Tongue (tissue), 2 donors: ENCODE measurements around the gene NKX2-1. TPM values are rescaled to one million over a fixed set of nuclear protein-coding genes. Genes with fewer than 3 reads are reported as not detected.
"Not testable (repeated sequence)": the region's sequence is repeated elsewhere in the genome, so short reads cannot be mapped to it uniquely, and the experiment has no call there.

Experiments used
- DNase-seq: peaks from one replicate; pipeline ENCODE4 v3.0.0-alpha.2; 2015
- total RNA-seq: library from RNA; depleted of rRNA; stranded (reverse); fragments of >200 nt; gene quantifications from one replicate; pipeline ENCODE4 v1.2.3, GENCODE V29; 2014

The NKX2-1 gene
- total RNA-seq, result not detected

DNA sequence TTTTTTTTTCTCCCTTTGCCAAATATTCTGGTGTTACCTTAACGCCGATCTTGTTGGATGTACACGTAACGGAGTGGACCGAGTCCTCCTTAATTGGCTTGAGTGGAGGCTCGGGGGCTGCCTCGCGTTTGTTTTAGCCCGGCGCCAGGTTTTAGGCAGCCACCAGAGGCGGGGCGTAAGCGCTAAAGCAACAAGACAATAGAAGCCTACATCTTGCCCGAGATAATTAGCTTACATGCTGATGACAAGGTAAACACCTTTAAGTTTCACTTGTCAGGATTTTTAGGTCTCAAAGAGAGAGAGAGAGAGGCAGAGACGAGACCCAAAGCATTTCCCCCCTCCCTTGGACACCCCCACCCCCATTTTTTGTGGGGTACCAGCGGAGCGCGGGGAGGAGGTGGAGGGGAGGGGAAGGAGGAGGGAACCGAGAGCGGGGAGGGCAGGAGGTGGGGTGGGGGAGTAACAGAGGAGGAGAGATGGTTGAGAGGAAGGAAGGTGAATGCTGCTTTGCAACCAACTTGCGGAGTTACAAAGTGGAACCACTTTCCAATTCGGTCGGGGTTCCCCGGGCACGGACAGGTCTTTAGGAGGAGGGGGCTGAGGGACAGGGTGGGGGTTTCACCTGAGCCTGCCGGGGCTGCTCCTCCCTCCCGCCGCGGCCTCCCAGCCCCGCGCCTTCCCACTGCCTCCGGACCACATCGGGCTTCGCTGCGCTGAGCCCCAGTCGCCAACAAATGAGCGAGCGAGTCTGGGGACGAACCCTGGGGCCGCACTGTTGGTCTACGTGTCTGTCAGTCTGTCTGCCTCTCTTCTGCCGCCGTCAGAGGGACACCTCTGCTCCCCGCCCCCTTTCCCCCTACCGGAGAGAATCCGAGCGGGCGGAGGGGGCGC, at the start of gene NKX2-1:
TSS of gene NKX2-1 (minus strand) at position 802 of the 891 bp plus-strand sequence. CDS start at position 699, 103 bp downstream.
- DNase-seq, result no peak

DNA sequence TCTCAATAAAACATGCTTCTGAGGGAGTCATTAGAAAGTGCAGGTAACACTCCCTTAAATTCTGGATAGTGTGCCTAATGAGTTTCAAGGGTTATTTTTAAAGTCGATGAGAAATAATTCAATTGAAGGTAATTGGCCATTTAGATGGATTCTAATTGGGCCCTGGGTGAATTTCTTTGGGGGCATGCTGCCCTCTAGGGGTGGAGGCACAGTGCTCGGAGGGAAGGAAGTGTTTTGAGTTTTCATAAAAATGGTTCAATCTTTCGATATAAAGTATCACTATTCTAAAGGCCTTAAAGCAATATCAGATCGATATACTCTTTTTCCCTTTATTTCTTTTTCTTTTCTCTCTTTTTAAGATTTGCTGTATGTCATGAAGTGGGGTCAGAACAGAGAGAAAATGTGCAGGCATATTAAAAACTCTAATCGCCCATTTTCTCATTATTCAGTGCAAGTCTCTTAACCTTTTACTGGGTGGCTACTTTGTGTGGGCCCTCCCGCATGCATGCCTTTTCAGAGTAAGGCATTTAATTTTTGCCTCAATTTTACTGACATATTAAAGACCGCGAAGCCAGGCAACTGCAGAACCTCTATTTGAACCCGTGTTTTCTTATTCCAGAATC, 36.9 kb upstream of the NKX2-1 start:
- DNase-seq, result peak; percentile 23

DNA sequence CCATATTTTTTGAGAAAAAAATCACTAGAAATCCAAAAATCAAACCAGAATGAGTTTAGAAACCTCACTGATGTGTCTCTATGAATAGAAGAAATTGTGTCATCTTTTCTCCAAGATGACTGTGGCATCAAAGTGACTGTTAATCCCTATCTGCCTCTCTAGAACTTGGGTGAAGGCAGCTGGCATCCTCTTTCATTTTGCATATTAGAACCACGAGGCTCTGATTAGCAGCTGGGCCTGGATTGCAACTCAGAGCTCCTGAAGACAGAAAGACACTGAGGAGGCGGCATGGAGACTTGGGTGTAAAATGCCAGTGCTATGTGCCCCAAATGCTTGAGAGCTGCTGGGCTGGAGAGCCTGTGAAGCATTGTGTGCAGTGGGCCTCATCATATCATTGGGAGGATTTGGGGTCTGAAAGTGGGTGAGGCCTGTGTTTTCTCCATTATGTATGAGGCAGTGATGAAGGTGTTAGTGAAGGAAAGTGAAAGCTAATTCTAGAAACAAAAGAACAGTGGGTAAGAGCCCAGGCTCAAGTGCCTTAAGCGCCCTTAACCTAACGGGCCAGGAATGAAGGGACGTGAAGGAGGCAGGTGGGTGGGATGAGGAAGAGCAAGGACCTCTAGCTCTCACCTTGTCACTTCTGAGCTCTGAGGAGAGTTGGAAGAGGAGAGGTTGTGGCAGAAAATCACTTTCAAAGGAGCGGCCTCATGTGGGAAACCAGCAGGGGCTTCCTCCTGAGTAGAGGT, 36.1 kb upstream of the NKX2-1 start:
- DNase-seq, result no peak

- peak; percentile 69 for DNase-seq
Measured at GRCh38 chr14:36553656-36554260, 33.7 kb upstream of the NKX2-1 start.

GRCh38 chr14:36550899-36551298, 30.9 kb upstream of the NKX2-1 start:
- no peak for DNase-seq

DNA sequence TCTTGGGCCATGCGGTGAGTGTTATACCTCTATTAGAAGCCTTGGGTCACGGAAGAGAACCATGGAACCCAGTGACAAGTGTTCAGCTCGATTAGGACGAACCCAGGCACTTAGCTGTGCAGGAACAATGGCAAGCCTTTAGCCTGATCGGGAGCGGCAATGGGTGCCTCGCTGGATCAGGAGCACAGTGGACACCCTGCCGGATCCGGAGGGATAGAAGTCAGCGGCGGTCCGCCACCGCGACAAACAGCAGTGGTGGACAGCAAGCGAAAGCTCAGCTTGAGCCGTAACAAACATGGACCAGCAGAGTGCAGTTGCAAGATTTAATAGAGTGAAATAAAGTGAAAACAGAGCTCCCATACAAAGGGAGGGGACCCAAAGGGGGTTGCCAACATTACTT, 24.2 kb upstream of the NKX2-1 start:
- not testable (repeated sequence) for DNase-seq

DNA sequence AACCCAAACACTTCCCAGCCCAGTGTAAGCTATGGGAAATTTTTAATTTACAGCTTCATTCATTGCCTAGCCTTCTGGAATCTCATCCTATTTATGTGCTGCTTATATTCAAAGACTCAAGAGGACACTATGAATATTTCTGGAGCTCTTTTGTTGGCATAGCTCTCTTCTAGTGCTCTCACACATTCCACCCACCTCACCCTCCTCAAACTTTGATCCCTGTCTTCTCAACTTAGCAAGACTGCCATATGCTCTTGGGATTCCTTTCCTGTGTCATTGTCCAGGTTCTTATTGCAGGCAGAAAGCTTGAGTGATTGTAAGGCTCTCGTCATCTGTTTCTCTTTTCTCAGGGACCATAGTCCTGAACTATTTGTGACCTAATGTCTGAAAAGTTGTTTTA, 18.0 kb upstream of the NKX2-1 start:
- DNase-seq, result no peak

GRCh38 chr14:36529062-36529461, 9.0 kb upstream of the NKX2-1 start:
- DNase-seq, result no peak

DNA sequence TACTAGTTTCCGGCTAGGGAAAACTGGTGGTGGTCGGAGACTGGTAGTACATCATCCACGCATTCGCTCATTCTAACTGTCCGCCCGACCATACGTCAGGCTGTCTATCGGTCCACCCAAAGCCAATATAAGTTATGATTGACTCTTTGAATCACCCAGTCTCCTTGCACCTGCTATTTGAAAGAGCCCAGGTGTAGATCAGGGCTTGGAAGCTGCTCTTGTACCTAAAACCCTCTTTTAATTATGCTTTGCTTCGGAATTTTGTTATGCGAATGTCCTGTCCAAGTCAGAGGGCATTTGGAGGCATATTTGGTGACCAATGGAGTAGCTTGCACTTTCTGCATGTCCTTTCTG, 5.7 kb upstream of the NKX2-1 start:
- no peak for DNase-seq

GRCh38 chr14:36524874-36525745, 5.1 kb upstream of the NKX2-1 start:
- DNase-seq, result no peak

GRCh38 chr14:36524220-36524837, 4.3 kb upstream of the NKX2-1 start:
- no peak for DNase-seq

GRCh38 chr14:36522972-36523715, 3.1 kb upstream of the NKX2-1 start:
- no peak for DNase-seq

GRCh38 chr14:36522347-36522971, 2.4 kb upstream of the NKX2-1 start:
- DNase-seq, result no peak

- DNase-seq, result no peak
Measured at GRCh38 chr14:36521598-36522345, 1.7 kb upstream of the NKX2-1 start.

DNA sequence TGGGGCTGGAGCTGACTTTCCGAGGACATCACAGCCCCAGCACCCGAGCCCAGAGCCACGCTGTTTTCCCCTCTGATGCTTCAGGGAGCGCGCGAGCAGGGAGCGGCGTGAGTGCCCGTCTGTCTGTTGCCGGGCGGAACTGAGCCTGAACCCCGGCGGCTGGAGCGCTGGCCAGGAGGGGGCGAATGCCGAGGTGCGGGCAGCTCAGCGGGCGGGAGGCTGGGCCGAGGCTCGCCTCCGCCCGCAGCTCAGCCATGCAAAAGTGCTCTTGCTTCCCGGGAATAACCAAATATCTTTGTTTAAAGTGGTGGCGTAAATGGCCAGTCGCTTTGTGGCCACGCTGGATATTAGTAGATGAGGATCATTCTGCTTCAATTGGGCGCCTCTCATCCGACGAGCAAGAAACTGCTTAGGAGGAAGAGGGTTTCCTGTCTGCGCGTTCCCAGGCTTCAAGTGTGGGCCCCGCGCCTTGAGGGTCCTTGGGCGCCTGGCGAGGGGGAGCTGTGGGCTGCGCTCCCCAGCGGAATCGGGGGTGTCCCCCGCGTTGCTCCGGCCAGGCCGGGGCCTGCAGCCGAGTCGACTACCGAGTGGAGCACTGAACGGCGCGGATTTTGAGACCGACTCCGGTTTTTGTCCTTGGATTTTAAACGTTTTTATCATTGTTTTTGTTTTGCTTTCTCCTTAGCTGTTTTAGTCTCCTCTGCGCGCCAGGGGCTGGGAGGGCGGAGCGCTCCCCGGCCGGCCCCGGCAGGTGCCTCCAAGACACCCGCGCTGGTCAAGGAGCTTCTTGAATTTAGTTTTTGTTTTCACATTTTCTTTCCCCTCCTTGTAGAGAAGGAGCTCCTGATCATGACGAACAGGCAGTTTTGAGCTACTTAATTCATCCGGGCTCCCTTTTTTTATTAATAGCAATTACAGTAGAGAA, 831 bp upstream of the NKX2-1 start:
- no peak for DNase-seq

GRCh38 chr14:36518586-36519430, 1.2 kb downstream of the NKX2-1 start:
- no peak for DNase-seq

DNA sequence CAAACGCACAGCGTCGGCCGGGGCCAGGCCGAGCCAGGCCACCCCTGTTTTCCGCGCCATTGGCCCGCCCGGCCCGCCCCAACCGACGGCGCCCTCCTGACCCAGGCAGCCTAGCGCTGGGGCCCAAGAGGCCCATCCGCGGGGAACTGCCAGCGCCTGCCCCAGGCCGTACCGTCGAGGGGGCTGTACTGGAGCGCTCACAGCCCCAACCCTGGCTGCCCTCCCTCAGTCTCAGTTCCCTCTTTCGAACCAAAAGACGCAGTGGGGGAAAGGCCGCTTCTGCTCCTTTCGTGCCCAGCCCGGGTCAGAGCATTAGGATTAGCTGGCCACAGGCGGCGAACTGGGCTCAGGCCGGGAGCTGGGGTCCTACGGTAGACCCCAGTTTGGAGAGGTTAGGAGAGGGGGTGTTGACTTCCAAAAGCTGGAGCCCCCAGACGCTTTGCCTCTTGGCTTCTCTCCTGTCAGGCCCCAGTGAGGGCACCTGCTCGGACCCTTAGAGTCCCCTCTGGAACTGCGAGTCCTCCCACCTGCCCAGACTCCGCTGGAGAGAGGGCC, 1.9 kb downstream of the NKX2-1 start:
- DNase-seq, result no peak
